Prostate gland (tissue), 2 donors: Measurements from ENCODE around the gene APOBEC3A. TPM values are rescaled to one million over a fixed set of nuclear protein-coding genes. Genes with fewer than 3 reads are reported as not detected.
"Not testable (repeated sequence)": the region's sequence is repeated elsewhere in the genome, so short reads cannot be mapped to it uniquely, and the experiment has no call there.

Experiments used
- DNase-seq: peaks from one replicate; pipeline ENCODE4 v3.0.0-alpha.2; 2019; ENCODE audit warnings: low spot score
- H3K27ac ChIP-seq, 2 donors: fragments of 200-600 bp; sonication (generic); 2 replicates each; pipeline ENCODE4 v1.5.1; 2017 to 2019
- H3K27me3 ChIP-seq: fragments of 200-600 bp; sonication (generic); replicated peaks from 2 replicates; pipeline ENCODE4 v1.5.1; 2019; ENCODE audit not compliant: insufficient read depth
- H3K36me3 ChIP-seq, 2 donors: fragments of 200-600 bp; sonication (generic); 1 replicate in 1 of 2; 2 replicates in 1 of 2; pipeline versions ENCODE4 v1.5.1 to v1.8.1; 2017 to 2019
- H3K4me1 ChIP-seq: fragments of 200-600 bp; sonication (generic); replicated peaks from 2 replicates; pipeline ENCODE4 v1.5.1; 2019
- H3K4me3 ChIP-seq, 2 donors: fragments of 200-600 bp; sonication (generic); 2 replicates each; pipeline ENCODE4 v1.5.1; 2017 to 2019
- H3K9me3 ChIP-seq: fragments of 200-600 bp; sonication (generic); 2 replicates; pipeline ENCODE4 v1.5.1; 2017
- CTCF ChIP-seq, 4 experiments: fragments of 200-600 bp in 2 of 4; fragments of 450-650 bp in 2 of 4; sonication (generic) in 2 of 4; IDR thresholded peaks; 1 replicate in 3 of 4; 2 replicates in 1 of 4; pipeline ENCODE4 v1.5.1; 2016 to 2019; ENCODE audit warnings: antibody characterized with exemption in 4 of 4, mild to moderate bottlenecking in 2 of 4, moderate library complexity in 2 of 4
- POLR2A ChIP-seq: fragments of 450-650 bp; IDR thresholded peaks from one replicate; pipeline ENCODE4 v1.6.1; 2016; ENCODE audit warnings: antibody characterized with exemption, mild to moderate bottlenecking
- POLR2AphosphoS5 ChIP-seq: sonication (generic); formaldehyde crosslinking; IDR thresholded peaks from one replicate; pipeline ENCODE4 v1.6.1; 2017; ENCODE audit warnings: antibody characterized with exemption
- WGBS: methylation state at CpG from one replicate; pipeline ENCODE4 v1.1.5; 2018; 5-methylcytosine and 5-hydroxymethylcytosine counted together
- intact Hi-C: fragments of 100-400 bp; cut with DNase I; formaldehyde crosslinking; loops from one replicate; pipeline ENCODE4 v1.14.2; 2022
- total RNA-seq, 2 donors: library from RNA; depleted of rRNA; stranded (reverse); fragments of >200 nt; gene quantifications; one replicate each; pipeline ENCODE4 v1.1.0, GENCODE V29; 2016

APOBEC3A gene
- total RNA-seq, 2 donors from 2014 or later: 1.6 TPM; not detected in 1

- no peaks in the 10 kb centered on the region for H3K4me1 ChIP-seq
- WGBS: 95% methylated on average over 7 of the region's 7 CpGs
- TF ChIP-seq CTCF (IDR thresholded peaks at IDR 0.05) (no peak), POLR2A (no peak), POLR2AphosphoS5 (no peak)
- no peak overlapping the region for H3K27ac ChIP-seq
- no peaks in the 10 kb centered on the region for H3K9me3 ChIP-seq
- DNase-seq: no peak
- no peaks in the 10 kb centered on the region for H3K36me3 ChIP-seq
- intact Hi-C loops: no loop called here
- H3K27me3 ChIP-seq: no peaks in the 10 kb centered on the region
- H3K4me3 ChIP-seq: no peak overlapping the region
Measured at GRCh38 chr22:38944653-38945052, 12.8 kb upstream of the APOBEC3A start.

- intact Hi-C loops, H3K9me3 ChIP-seq, H3K4me1 ChIP-seq, DNase-seq, H3K36me3 ChIP-seq, H3K27me3 ChIP-seq, H3K4me3 ChIP-seq, H3K27ac ChIP-seq: not testable (repeated sequence)
Measured at GRCh38 chr22:38945706-38946338, 11.6 kb upstream of the APOBEC3A start.

GRCh38 chr22:38946771-38947170, 10.6 kb upstream of the APOBEC3A start:
- intact Hi-C loops: no loop called here
- TF ChIP-seq CTCF (IDR thresholded peaks at IDR 0.05): no peak
- no peak for TF ChIP-seq POLR2AphosphoS5
- no peak for TF ChIP-seq POLR2A
- no peak for DNase-seq

GRCh38 chr22:38947321-38948140, 9.9 kb upstream of the APOBEC3A start:
- no peak for DNase-seq
- Histone ChIP-seq H3K9me3 (no peaks in the 10 kb centered on the region), H3K4me1 (no peaks in the 10 kb centered on the region), H3K4me3 (no peak overlapping the region), H3K27ac (no peak overlapping the region), H3K27me3 (no peaks in the 10 kb centered on the region), H3K36me3 (no peaks in the 10 kb centered on the region)
- 83% methylated on average over 14 of the region's 14 CpGs for WGBS
- intact Hi-C loops: no loop called here
- TF ChIP-seq POLR2AphosphoS5 (no peak), CTCF (IDR thresholded peaks at IDR 0.05) (no peak), POLR2A (no peak)

More at GRCh38 chr22:38946771-38947170, 10.6 kb upstream of the APOBEC3A start:
- no peaks in the 10 kb centered on the region for H3K9me3 ChIP-seq
- no peaks in the 10 kb centered on the region for H3K27me3 ChIP-seq
- H3K27ac ChIP-seq: no peak overlapping the region
- no peaks in the 10 kb centered on the region for H3K36me3 ChIP-seq
- H3K4me3 ChIP-seq: no peak overlapping the region
- WGBS: 88% methylated on average over 8 of the region's 8 CpGs
- H3K4me1 ChIP-seq: no peaks in the 10 kb centered on the region

- H3K9me3 ChIP-seq: no peaks in the 10 kb centered on the region
- intact Hi-C loops: no loop called here
- WGBS: 97% methylated on average over 7 of the region's 7 CpGs
- H3K4me3 ChIP-seq: no peak overlapping the region
- no peak overlapping the region for H3K27ac ChIP-seq
- no peaks in the 10 kb centered on the region for H3K27me3 ChIP-seq
- DNase-seq: no peak
- no peaks in the 10 kb centered on the region for H3K36me3 ChIP-seq
- TF ChIP-seq POLR2A (no peak), CTCF (IDR thresholded peaks at IDR 0.05) (no peak), POLR2AphosphoS5 (no peak)
- no peaks in the 10 kb centered on the region for H3K4me1 ChIP-seq
Measured at GRCh38 chr22:38948181-38948940, 9.0 kb upstream of the APOBEC3A start.
